ENCODE measurements around the gene RSKR. TPM values are rescaled to one million over a fixed set of nuclear protein-coding genes. Genes with fewer than 3 reads are reported as not detected.

RSKR gene
- total RNA-seq, 1 experiment from 2014 or later = 17.2 TPM

- in situ Hi-C loops (cut with HindIII; ENCODE audit: low pct_unique_long_range_greater_than_20kb, low sequenced_read_pairs) (no loop called here), intact Hi-C loops (cut with micrococcal nuclease; ENCODE audit: unreplicated experiment) (no loop called here)
- Histone ChIP-seq H3K9me3 (ENCODE audit: control insufficient read depth, insufficient read depth, low read depth, low read length) (no peaks in the 10 kb centered on the region), H3K27ac (ENCODE audit: low read length) (no peak overlapping the region), H3K27me3 (ENCODE audit: control insufficient read depth, insufficient read depth, low read length) (no peaks in the 10 kb centered on the region), H3K36me3 (ENCODE audit: control insufficient read depth, insufficient read depth, low read length) (no peaks in the 10 kb centered on the region), H3K4me3 (ENCODE audit: low read depth in 2 of 2, low read length in 2 of 2) (no peak overlapping the region), H3K4me1 (ENCODE audit: control insufficient read depth, insufficient read depth, low read length) (peaks cover 17% of the 10 kb centered on the region; the same call in 1 of the 2 replicates)
- BruUV-seq (replicated peaks) = TSS peak; percentile 85
- no peak for ATAC-seq
- no peak for DNase-seq (ENCODE audit: low read depth, low spot score)
- TF ChIP-seq REST (IDR thresholded peaks at IDR 0.05; ENCODE audit: insufficient read depth in 1 of 2, low read depth in 2 of 2, low read length in 1 of 2) (no peak), TCF7L2 (IDR thresholded peaks at IDR 0.05; ENCODE audit: low read depth, low read length) (no peak), CTCF (IDR thresholded peaks at IDR 0.05) (no peak), SIN3A (IDR thresholded peaks at IDR 0.05; ENCODE audit: borderline replicate concordance, insufficient read depth, low read depth, low read length) (no peak), POLR2AphosphoS5 (IDR thresholded peaks at IDR 0.05; ENCODE audit: low read depth, low read length) (no peak)
- CTCF ChIA-PET = interaction anchor here (1.1 kb wide), 1 partner anchor 19 kb away, joined by 3 read pairs; no protein-coding TSS in a partner anchor
- POLR2A ChIA-PET = interaction anchor here (0.7 to 0.8 kb wide), 2 partner anchors 55 to 337 kb away, joined by 11 to 12 read pairs; no protein-coding TSS in a partner anchor
These were observed 44.5 kb downstream of the RSKR start for GRCh38 chr17:28569446-28569845.

- in situ Hi-C loops (cut with HindIII; ENCODE audit: low pct_unique_long_range_greater_than_20kb, low sequenced_read_pairs) (no loop called here), intact Hi-C loops (cut with micrococcal nuclease; ENCODE audit: unreplicated experiment) (no loop called here)
- Histone ChIP-seq H3K27me3 (ENCODE audit: control insufficient read depth, insufficient read depth, low read length) (no peaks in the 10 kb centered on the region), H3K36me3 (ENCODE audit: control insufficient read depth, insufficient read depth, low read length) (no peaks in the 10 kb centered on the region), H3K4me1 (ENCODE audit: control insufficient read depth, insufficient read depth, low read length) (peaks cover 17% of the 10 kb centered on the region; the same call in 1 of the 2 replicates), H3K27ac (ENCODE audit: low read length) (no peak overlapping the region), H3K9me3 (ENCODE audit: control insufficient read depth, insufficient read depth, low read depth, low read length) (no peaks in the 10 kb centered on the region), H3K4me3 (ENCODE audit: low read depth in 2 of 2, low read length in 2 of 2) (no peak overlapping the region)
- DNase-seq (ENCODE audit: low read depth, low spot score) (no peak), ATAC-seq (no peak)
- TSS peak; percentile 38 for BruUV-seq (replicated peaks)
- CTCF ChIA-PET = no interaction called here
- TF ChIP-seq TCF7L2 (IDR thresholded peaks at IDR 0.05; ENCODE audit: low read depth, low read length) (no peak), POLR2AphosphoS5 (IDR thresholded peaks at IDR 0.05; ENCODE audit: low read depth, low read length) (no peak), SIN3A (IDR thresholded peaks at IDR 0.05; ENCODE audit: borderline replicate concordance, insufficient read depth, low read depth, low read length) (no peak), CTCF (IDR thresholded peaks at IDR 0.05) (no peak), REST (IDR thresholded peaks at IDR 0.05; ENCODE audit: insufficient read depth in 1 of 2, low read depth in 2 of 2, low read length in 1 of 2) (no peak)
- POLR2A ChIA-PET = no interaction called here
These were observed 46.4 kb downstream of the RSKR start for GRCh38 chr17:28567604-28568003.
